ENCODE results near the gene LRBA. TPM values are rescaled to one million over a fixed set of nuclear protein-coding genes. Genes with fewer than 3 reads are reported as not detected.
"Not testable (repeated sequence)": the region's sequence is repeated elsewhere in the genome, so short reads cannot be mapped to it uniquely, and the experiment has no call there.

LRBA gene
- total and polyA plus RNA-seq, 2 donors (not counting 3 experiments of a cell fraction or from before 2014, with no cell fraction given): 18.0 to 35.1 TPM

GRCh38 chr4:150564967-150565366, 450.1 kb downstream of the LRBA start:
- H3K27ac ChIP-seq (ENCODE audit: insufficient read depth, low read depth, low read length); FAIRE-seq; DNase-seq (ENCODE audit: low read depth, low spot score); H2AFZ ChIP-seq (ENCODE audit: low read depth, low read length); H3K9me1 ChIP-seq (replicated peaks; ENCODE audit: control insufficient read depth, extremely low read depth, insufficient read depth, low read length); H3K4me3 ChIP-seq (replicated peaks in 1 of 3; ENCODE audit: insufficient read depth in 1 of 3, low read depth in 1 of 3, low read length in 3 of 3); H3K9me3 ChIP-seq (replicated peaks; ENCODE audit: control insufficient read depth, insufficient read depth, low read length); dilution Hi-C loops (cut with MboI; ENCODE audit: extremely low pct_ligation_motif_present, low sequenced_read_pairs); H3K9ac ChIP-seq (replicated peaks; ENCODE audit: extremely low read depth, insufficient read depth, low read length); H3K79me2 ChIP-seq (ENCODE audit: control insufficient read depth, insufficient read depth, low read length); BruUV-seq (replicated peaks); intact Hi-C loops (cut with micrococcal nuclease); H4K20me1 ChIP-seq (replicated peaks; ENCODE audit: control insufficient read depth, extremely low read depth, insufficient read depth, low read length); H3K36me3 ChIP-seq (ENCODE audit: control insufficient read depth in 2 of 2, extremely low read depth in 1 of 2, insufficient read depth in 2 of 2, low read length in 2 of 2); POLR2A ChIA-PET; H3K27me3 ChIP-seq (ENCODE audit: control insufficient read depth in 2 of 2, insufficient read depth in 2 of 2, low read length in 2 of 2); H3K4me2 ChIP-seq (ENCODE audit: insufficient read depth, low read length); H3K4me1 ChIP-seq (ENCODE audit: control insufficient read depth, extremely low read depth, insufficient read depth, low read length): not testable (repeated sequence)
- CTCF ChIA-PET: interaction anchor here (1.0 kb wide), 1 partner anchor 9 kb away, joined by 3 read pairs; no protein-coding TSS in a partner anchor

GRCh38 chr4:150562751-150563150, 452.3 kb downstream of the LRBA start:
- H3K79me2 ChIP-seq (ENCODE audit: control insufficient read depth, insufficient read depth, low read length): no peaks in the 10 kb centered on the region
- H3K36me3 ChIP-seq (ENCODE audit: control insufficient read depth in 2 of 2, extremely low read depth in 1 of 2, insufficient read depth in 2 of 2, low read length in 2 of 2): no peaks in the 10 kb centered on the region
- ChIA-PET POLR2A (no interaction called here), CTCF (no interaction called here)
- no peaks in the 10 kb centered on the region for H3K4me1 ChIP-seq (ENCODE audit: control insufficient read depth, extremely low read depth, insufficient read depth, low read length)
- dilution Hi-C loops (cut with MboI; ENCODE audit: extremely low pct_ligation_motif_present, low sequenced_read_pairs) (no loop called here), intact Hi-C loops (cut with micrococcal nuclease) (no loop called here)
- no peaks in the 10 kb centered on the region for H4K20me1 ChIP-seq (replicated peaks; ENCODE audit: control insufficient read depth, extremely low read depth, insufficient read depth, low read length)
- no peaks in the 10 kb centered on the region for H3K9me3 ChIP-seq (replicated peaks; ENCODE audit: control insufficient read depth, insufficient read depth, low read length)
- FAIRE-seq (no peak), DNase-seq (ENCODE audit: low read depth, low spot score) (no peak)
- no peak overlapping the region for H3K27ac ChIP-seq (ENCODE audit: insufficient read depth, low read depth, low read length)
- no peaks in the 10 kb centered on the region for H3K9me1 ChIP-seq (replicated peaks; ENCODE audit: control insufficient read depth, extremely low read depth, insufficient read depth, low read length)
- no peak overlapping the region for H3K4me2 ChIP-seq (ENCODE audit: insufficient read depth, low read length)
- no TSS peak for BruUV-seq (replicated peaks)
- H3K4me3 ChIP-seq (replicated peaks in 1 of 3; ENCODE audit: insufficient read depth in 1 of 3, low read depth in 1 of 3, low read length in 3 of 3): no peak overlapping the region
- H3K9ac ChIP-seq (replicated peaks; ENCODE audit: extremely low read depth, insufficient read depth, low read length): no peak overlapping the region
- no peaks in the 10 kb centered on the region for H3K27me3 ChIP-seq (ENCODE audit: control insufficient read depth in 2 of 2, insufficient read depth in 2 of 2, low read length in 2 of 2)
- H2AFZ ChIP-seq (ENCODE audit: low read depth, low read length): no peak overlapping the region
- TF ChIP-seq POLR2A (IDR thresholded peaks at IDR 0.05; ENCODE audit: low read depth, low read length) (no peak), EZH2 (IDR thresholded peaks at IDR 0.05; ENCODE audit: borderline replicate concordance, low read depth, low read length, severe bottlenecking) (no peak), MAX (IDR thresholded peaks at IDR 0.05; ENCODE audit: insufficient read depth, insufficient read length) (no peak), FOS (IDR thresholded peaks at IDR 0.05; ENCODE audit: borderline replicate concordance, insufficient read depth, low read length) (no peak), GATA2 (IDR thresholded peaks at IDR 0.05; ENCODE audit: insufficient read depth, insufficient read length, low read depth, low read length) (no peak), MYC (IDR thresholded peaks at IDR 0.05; ENCODE audit: low read depth, low read length) (no peak), JUN (IDR thresholded peaks at IDR 0.05; ENCODE audit: borderline replicate concordance, insufficient read depth, insufficient read length, low read depth) (no peak), POLR2AphosphoS5 (IDR thresholded peaks at IDR 0.05; ENCODE audit: insufficient read depth, low read depth, low read length) (no peak)
- TF ChIP-seq, protein P1, sequence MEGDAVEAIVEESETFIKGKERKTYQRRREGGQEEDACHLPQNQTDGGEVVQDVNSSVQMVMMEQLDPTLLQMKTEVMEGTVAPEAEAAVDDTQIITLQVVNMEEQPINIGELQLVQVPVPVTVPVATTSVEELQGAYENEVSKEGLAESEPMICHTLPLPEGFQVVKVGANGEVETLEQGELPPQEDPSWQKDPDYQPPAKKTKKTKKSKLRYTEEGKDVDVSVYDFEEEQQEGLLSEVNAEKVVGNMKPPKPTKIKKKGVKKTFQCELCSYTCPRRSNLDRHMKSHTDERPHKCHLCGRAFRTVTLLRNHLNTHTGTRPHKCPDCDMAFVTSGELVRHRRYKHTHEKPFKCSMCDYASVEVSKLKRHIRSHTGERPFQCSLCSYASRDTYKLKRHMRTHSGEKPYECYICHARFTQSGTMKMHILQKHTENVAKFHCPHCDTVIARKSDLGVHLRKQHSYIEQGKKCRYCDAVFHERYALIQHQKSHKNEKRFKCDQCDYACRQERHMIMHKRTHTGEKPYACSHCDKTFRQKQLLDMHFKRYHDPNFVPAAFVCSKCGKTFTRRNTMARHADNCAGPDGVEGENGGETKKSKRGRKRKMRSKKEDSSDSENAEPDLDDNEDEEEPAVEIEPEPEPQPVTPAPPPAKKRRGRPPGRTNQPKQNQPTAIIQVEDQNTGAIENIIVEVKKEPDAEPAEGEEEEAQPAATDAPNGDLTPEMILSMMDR (IDR thresholded peaks at IDR 0.05; ENCODE audit: extremely low read depth in 1 of 2, insufficient read depth in 1 of 2, low read depth in 1 of 2, low read length in 2 of 2): no peak
